GM21390 (cell line): Measurements from ENCODE around the gene CNTNAP1.

ENCODE experiments used
- ATAC-seq: cut with Tn5 transposase; IDR thresholded peaks from one replicate; pipeline ENCODE4 v1.9.1; 2021; ENCODE audit not compliant: unreplicated experiment

Gene CNTNAP1

DNA sequence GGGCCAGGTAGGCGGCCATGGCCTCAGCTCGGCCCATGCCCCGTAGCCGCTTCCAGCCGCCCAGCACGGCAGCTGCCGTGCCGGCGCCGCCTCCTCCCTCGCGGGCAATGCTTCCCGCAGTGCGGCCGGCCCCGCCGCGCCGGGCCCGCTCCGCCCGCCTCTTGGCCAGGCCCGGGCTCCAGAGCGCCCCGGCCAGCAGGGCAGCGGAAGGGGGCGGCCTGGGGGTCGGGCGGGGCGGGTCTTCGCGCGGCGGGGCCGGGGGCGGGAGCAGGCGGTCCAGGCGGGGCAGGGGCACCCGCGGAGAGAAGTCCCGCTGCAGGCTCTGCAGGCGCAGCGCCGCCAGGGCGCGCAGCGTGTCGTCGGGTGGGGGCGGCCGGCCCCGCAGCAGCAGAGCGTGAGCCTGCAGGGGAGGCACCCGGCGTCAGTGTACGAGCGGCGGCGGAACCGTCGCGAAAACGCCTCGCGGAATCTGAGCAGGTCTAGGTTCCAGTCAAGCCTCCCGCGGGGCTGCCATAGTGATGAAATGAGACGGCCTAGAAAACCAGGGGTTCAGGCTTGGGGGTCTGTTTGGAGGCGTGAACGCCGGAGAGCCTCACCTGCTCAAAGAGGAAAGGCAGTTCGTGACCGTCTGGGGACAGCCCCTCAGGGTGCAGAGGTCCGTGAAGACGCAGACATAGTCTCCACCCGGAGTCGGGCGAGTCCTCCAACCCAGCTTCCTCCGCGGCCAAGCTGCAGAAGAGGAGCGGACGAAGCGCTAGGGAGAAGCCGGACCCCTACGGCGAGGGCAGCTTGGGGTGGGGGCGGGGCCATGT is 12.1 kb upstream of the CNTNAP1 start:
- ATAC-seq = no peak

DNA sequence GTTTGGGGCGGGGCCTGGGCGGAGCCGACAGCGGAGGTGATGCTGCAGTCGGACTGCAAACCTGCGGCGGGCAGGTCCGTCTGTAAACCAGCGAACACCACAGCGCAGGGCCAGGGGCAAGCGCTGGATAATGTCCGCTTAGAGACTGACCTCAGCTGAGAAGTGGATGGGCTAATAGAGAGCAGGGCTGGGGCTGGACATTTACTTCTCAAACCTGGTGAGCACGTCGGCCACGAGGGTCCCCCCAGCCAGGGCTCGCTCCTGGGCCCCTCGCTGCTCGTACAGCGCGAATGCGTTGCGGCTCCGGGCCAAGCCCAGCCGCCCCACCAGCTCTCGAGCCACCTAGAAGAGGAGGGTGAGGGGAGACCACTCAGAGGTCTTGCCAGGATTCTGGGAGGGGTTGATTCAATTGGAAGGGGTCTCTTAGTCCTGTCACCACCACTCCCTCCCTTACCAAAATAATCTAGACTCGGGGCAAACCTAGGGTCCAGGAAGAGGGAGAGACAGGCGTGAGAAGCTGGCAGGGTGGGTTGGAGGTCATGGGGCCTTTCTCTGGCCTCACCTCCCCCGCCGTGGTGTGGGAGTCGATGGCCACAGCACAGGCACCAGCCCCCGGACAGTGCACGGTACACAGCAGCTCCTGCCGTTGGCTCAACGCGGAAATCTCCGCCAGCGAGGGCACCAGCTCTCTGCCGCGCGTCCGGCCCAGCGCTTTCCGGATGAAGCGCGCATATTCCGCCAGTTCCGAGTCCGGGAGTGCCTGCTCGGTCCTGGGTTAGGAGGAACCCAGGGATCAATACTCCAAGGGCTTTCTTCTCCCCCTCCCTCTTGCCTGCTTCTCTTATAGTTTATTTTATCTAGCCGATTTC is 11.3 kb upstream of the CNTNAP1 start:
- no peak for ATAC-seq

DNA sequence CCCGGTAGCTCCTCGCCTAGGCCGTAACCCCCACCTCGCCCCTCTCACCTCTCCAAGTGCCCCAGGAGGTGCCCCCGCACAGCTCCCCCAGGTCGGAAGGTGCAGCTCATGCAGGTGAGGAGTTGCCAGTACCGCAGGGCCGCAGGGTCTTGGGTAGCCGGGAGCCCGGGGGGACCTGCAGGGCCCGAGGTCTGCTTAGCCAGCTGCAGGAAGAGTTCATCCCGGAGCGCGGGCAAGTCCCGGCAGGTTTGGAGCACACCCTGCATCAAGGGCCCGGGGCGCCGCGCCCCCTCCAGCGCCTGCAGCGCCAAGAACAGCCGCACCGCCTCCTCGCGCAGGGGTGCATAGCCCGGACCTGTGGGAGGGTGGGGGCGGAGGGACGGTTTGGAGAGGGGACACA is 10.3 kb upstream of the CNTNAP1 start:
- no peak for ATAC-seq

DNA sequence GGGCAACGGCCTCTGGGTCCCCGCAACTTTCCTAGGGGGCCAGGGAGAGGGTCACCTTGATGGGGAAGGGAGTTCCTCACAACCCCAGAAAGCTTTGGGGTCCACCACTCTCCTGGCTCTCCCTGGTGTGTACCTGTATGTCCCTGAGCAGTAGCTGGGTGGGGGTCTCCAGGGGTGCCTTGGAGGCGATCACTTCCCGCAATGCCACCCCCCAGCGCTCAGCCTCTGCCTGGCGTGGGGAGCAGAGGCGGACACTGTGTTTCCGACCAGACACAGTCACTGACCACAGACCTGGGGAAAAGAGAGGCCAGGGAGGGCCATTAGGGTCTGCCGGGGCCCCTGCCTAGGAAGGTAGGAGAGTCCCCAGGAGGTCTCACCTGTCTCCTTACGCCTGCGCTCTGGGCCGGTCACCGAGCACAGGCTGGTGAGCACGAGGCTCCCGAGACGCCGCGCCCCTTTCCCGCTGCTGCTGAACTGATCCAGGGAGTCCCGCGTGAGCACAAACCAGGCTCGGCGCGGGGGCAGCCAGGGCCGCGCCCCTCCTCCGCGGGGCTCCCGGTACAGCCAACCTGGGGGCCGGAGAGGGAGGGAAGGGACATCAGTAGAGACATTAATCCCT is 9.0 kb upstream of the CNTNAP1 start:
- no peak for ATAC-seq

DNA sequence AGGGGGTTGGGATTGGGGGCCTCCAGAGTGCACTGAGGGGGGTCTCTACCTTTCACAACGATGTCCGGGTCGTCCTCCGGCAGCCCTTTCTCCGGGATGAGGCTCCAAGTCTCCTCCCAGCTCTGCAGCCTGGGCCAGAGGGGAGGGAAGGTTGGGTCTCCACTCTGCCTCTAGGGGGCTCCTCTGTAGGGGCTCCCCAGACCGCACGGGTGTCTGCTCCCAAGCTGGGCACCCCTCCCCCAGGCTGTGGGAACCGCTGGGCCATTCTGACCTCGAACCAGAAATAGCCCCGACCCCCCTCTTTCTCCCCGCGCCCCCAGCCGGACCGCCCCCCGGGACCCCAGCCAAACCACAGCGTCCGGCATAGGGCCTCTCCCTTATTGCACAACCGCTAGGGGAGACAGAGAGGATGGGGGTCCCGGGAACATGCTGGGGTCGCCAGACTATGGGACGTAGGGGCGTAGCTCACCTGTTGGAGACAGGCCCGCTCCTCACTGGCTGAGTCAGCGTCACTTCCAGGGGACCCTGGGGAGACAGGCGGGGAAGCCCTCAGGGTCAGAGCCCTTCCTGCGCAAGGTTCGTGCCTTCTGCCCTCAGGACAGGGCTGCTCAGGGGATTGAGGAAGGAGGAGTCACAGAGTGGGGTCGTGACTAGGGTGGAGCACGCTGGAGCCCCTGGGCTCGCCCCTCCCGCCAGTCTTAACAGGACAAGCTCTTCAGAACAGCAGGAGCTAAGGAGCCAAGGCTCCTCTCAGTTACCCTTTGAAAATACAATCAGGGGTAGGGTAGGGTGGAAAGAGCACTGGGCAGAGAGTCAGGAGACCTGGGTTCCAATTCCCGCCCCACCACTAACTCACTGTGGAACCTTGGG is 8.2 kb upstream of the CNTNAP1 start:
- ATAC-seq = no peak

DNA sequence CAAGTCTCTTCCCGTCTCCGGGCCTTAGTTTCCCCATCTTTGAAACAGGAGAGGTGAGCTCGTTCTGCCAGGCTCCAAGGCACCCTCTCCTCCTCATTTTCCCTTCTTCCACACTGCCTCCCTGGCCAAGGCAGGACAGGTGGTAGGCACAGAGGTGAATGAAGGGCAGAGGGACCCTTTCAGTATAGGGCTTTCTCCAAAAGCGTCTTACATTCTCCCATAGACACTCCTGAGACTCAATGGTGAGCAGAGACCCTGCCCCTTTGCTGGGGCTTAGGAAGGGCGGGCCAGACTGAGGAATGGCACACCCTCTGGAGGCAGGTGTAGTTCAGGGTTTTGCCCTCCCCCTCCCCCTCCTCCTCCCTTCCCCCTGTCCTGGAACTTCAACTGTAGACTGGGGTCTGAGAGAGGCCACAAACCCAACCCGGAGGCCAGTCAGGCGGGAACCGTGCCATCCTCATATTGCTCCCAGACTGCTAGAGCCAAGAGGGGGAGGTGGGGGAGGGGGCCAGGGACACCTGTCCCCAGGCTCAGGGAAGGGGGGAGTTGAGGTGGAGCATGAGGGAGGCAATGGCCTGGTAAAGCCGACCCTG is 7.5 kb upstream of the CNTNAP1 start:
- no peak for ATAC-seq

DNA sequence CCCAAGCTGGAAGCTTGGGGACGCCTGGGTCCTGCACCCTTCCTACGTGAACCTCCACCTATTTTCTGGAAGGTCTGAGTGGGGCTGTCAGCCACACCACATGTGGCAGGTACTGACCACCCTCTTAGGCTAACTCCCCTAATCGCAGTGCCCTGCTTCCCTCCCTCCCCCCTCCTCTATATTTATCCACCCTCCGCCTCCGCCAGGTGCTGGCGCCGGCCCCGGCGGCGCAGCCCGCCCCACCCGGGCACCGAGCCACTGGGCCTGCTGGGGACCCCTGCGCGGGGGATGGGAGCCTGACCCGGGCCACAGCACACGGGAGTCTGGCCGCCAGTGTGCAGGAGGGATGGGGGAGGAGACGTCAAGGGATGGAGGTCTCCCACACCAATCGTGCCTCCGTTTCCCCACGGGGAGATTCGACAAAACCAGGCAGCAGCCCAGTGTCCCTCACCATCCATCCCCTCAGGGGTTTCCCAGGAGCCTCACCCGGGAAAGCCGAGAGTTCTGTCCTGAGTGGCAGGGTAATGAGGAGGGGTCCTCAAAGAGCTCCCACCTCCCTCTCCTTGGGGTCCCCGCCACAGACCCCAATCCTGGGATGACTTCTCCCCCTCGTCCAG is 6.9 kb upstream of the CNTNAP1 start:
- no peak for ATAC-seq

DNA sequence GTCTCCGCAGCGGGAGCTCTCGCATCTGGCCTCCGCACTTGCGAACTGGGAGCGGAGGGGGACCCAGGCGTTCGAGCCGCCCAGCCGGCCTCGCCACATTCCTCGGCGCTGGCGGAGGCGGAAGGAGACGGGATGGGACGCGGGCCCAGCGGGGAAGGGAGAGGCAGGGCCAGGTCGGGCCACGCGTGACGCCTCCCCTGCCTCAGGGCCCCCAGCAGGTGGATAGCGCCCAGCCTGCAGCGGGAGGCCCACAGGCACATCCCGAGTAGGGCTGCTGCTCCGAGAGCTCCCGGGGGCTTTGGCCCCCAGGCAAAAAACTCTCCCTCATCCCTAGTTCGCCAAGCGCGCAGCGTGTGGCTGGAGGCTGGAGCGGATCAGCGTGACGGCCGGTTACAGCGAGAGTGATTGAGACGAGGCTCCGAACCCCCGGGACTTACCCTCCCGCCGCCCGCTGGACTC is 6.3 kb upstream of the CNTNAP1 start:
- no peak for ATAC-seq

DNA sequence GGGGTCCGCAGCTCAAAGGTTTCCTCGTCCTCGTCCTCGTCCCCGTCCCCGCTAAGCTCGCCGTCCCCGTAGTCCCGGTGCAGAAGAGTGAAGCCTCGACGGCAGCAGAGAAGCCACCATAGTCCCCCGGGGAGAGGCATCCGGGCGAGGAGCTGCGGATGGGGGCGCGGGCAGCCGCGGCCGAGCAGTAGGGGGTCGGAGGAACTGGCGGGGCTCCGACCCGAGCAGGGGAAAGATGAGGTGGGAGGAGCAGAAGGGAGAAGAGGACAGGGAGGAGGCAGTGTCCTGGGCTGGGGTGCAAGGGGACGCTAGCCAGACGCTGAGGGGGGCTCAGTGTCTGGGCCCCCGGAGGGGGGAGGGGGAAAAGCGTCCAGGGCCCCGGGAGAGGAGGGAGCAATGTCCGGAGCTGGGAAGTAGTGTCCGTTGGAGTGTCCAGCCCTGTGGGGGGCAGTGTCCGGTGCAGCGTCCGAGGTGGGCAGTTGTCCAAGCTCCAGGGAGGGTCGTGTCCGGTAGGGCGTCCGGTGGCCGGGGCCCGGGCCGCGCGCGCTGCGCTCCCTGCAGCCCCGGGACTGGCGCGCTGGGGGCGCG is 5.8 kb upstream of the CNTNAP1 start, which contains the start of gene PLEKHH3:
PLEKHH3 (minus strand) TSS at position 571 of the 588 bp plus-strand sequence; CDS start at position 140, 431 bp downstream.
- no peak for ATAC-seq

DNA sequence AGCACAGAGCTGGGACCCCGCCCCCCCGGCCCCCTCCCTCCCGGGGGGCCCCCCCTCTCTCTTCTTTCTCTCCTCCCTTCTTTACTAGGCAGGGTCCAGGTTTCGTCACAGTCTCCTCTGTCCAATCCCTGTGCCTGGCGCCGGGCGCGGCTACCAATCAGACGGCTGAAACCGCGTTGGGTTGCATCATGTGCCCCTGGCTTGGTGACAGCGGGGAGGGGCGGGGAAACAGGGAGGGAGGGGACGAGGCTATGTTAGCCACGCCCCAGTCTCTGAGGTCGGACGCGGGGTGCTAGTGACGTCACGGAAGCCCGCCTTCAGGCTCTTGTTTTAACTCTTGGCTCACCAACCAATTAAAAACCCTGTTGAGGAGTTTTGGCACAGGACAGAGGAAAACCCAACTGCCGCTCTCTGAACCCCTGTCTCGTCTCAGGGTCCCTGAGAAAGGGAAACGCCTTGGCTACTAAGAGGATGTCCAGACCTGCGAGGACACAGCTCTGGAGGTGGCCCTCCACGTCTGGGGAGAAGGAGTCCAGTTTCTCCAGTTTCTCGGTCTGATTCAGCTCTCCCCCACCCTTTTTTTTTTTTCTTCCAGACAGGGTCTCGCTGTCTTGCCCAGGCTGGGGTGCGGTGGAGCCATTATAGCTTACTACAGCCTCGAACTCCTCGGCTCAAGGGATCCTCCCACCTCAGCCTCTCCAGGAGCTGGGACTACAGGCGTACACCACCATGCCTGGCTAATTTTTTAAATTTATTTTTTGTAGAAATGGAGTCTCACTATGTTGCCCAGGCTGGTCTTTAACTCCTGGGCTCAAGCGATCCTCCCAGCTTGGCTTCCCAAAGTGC is 5.1 kb upstream of the CNTNAP1 start:
- peak; percentile 55 for ATAC-seq

DNA sequence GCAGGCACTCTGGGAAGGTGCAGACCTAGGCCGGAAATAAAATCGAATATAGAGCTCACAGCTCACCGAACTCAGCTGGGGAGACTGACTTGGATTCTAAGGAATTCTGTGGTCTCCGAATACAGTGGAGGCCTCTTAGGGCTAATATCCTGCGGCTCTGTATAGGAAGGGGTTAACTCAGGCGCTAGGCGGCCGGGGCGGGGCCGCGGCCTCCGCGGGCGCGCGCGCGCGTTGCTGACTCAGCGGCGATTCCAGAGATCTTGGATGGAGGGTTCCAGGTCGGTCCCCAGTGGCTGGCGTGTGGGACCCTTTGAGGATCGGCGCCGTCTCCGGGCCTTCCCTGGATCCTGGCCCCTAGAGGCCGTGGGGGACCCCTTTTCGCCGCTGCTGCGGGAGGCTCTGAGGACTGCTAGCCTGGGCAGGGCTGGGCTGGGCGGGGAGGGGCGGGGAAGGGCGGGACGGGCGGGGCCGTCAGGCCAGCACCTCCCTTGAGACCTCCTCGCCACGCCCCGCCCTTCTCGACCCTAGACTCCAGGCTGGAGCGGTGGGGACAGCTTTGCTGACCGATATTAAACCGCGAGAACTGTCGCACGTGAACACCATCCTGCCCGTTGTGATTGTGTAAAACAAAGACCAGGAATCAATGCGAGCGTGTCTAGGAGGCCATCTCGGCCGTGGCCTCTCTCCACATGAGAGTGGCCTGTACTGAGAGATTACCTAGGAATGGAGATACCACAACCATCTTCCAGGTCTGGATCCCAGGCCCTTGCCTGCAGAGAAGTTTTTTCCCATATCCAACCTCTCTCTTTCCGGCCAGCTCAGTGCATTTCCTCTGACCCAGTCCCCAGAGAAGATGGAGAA is 4.2 kb upstream of the CNTNAP1 start:
- ATAC-seq = peak; percentile 25

DNA sequence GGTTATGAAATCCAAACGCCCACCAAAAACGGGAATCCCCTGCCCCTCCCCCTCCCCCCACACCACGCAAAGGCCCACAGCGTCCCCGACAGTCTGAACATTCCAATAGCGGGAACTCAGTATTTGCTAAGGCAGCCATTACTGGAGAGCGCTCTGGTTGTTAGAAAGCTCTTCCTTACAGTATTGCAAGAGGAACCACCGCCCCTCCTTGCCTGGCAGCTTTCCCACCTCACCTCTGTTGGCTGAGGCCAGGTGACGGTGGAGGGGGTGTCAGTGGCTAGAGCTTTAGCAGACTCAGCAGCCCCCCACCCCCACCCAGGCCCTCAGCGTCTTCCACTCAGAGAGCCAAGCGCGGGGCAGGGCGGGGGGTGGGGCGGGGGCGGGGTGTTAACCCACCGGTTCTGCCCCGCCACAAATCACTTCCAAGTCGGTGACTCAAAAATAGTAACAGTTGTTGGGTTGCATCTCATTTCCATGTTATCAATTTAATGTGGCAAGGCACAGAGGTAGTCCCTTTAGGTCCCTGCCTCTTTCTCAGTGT is 3.3 kb upstream of the CNTNAP1 start:
- no peak for ATAC-seq

DNA sequence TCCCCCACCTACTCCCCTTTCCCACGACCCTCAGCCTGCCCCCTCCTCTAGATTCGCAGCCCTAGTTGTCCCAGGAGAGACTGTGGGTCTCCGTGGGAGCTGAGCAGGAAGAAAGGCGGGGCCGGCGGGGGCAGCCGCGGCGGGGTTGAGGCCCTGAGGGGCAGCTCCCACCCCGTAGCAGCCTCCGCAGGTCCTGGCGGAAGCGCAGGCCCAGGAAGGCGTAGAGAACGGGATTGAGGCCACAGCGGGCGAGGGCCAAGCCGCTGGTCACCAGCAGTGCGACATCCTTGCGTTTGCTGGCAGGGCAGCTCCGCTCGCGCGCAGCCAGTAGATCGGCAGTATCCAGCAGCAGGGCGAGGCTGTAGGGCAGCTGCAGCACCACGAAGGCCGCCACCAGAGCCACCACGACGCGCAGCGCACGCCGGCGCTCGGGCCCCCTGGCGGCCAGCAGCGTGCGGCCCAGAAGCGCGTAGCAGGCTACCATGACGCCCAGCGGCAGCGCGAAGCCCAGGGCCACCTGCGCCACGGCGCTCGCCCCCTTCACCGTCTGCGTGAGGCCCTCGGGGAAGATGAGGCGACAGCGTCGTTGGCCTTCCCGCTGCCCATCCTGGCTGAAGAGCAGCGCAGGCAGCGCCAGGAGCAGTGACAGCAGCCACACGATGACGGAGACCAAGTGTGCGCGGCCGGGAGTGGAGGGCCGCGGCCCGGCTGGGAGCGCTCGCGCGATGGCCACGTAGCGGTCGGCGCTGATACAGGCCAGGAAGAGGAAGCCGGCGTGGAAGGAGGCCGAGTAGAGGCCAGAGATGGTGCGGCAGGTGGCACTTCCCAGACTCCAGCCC is 2.6 kb upstream of the CNTNAP1 start:
- no peak for ATAC-seq

DNA sequence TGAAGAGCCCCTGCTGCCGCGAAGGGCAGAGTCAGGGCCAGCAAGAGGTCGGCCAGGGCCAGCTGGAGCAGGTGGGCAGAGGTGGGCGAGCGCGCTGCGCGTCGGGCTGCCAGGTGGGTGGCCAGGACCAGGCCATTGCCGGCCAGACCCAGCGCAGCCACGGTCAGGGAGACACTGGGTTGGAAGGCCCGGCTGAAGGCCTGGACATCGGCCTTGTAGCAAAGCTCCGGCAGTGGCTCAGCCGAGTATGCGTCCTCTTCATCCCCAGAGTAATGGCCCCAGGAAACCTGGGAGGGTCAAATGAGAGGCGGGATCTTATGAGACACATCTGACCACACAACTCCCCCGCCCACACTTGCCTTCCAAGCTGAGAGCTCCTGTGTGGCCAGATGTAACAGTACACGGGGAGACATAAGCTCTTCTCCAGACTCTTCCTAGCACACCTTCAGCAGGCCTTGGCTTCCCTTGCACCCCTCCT is 2.0 kb upstream of the CNTNAP1 start:
- ATAC-seq = no peak

DNA sequence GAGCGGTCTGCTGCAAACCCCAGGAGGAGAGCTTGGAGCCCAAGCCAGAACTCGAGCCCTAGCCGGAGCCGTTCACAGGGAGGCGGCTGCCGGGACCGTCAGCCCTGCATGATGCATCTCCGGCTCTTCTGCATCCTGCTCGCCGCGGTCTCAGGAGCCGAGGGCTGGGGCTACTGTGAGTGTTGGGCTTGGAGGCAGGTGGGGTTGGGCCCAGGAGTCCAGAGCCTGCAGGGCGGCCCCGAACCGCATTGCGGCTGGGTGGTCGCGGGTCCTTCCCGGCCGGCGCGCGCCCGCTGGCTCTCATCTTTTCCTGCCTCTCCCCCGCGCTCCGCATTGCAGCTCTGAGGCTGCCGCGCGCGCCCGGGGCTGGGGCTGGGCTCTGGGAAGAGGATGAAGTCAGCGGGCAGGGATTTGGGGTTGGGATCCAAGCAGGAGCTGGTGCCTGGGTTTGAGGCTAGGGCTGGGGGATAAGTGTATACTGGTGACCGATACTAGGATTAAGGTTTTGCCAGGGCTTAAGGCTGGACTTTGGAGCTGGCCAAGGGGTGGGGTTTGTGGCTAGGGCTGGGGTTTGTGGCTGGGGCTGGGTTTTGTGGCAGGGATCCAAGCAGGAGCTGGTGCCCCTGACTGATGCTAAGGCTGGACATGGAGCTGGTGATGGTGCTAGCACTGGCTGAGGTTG is 532 bp downstream of the CNTNAP1 start:
- no peak for ATAC-seq
